ENCODE measurements around the gene MLNR. TPM values are rescaled to one million over a fixed set of nuclear protein-coding genes. Genes with fewer than 3 reads are reported as not detected.

The MLNR gene
- total RNA-seq, 2 experiments from 2014 or later = not detected

DNA sequence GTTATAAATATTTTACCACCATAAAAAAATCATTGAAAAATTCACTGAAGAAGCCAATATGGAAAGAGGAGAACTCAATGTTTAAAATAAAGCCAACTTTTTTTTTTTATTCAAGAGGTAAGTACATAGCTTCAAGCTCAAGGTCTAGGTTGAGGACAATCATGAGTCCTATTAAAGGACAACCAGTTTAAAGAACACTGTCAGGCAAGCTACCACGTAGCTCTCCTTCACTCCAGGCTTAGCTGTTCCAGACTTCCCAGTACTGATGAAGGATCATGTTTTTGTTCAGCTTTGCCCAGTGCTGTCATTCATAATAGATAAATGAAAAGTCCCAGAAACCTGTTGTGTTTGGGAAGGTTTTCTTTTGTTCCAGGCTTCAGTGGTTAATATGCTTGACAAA, 10.0 kb upstream of the MLNR start:
- Histone ChIP-seq H3K9me3 (ENCODE audit: low read length) (no peaks in the 10 kb centered on the region), H3K4me1 (ENCODE audit: insufficient read depth, low read length, poor library complexity, severe bottlenecking) (peaks cover 7% of the 10 kb centered on the region), H3K4me2 (ENCODE audit: low read length) (no peak overlapping the region), H3K9me2 (ENCODE audit: insufficient read depth, low read length) (no peaks in the 10 kb centered on the region), H3K4me3 (ENCODE audit: low read depth, low read length, poor library complexity, severe bottlenecking) (no peak overlapping the region), H4K20me1 (ENCODE audit: insufficient read depth, low read length) (no peaks in the 10 kb centered on the region), H3K79me2 (ENCODE audit: insufficient read depth, low read depth, low read length) (no peaks in the 10 kb centered on the region), H3K27ac (ENCODE audit: low read depth, low read length, poor library complexity, severe bottlenecking) (no peak overlapping the region), H2AFZ (ENCODE audit: low read length) (no peak overlapping the region), H3K36me3 (ENCODE audit: insufficient read depth, low read length) (peaks cover 40% of the 10 kb centered on the region)
- ChIA-PET CTCF (ENCODE audit: unreplicated experiment) (no interaction called here), POLR2A (interaction anchor here (1.9 kb wide), 1 partner anchor 28 kb away, joined by 5 read pairs; no protein-coding TSS in a partner anchor)
- intact Hi-C loops (cut with micrococcal nuclease; ENCODE audit: unreplicated experiment) = no loop called here
- no peak for DNase-seq (ENCODE audit: low spot score)
- TF ChIP-seq, protein P1, sequence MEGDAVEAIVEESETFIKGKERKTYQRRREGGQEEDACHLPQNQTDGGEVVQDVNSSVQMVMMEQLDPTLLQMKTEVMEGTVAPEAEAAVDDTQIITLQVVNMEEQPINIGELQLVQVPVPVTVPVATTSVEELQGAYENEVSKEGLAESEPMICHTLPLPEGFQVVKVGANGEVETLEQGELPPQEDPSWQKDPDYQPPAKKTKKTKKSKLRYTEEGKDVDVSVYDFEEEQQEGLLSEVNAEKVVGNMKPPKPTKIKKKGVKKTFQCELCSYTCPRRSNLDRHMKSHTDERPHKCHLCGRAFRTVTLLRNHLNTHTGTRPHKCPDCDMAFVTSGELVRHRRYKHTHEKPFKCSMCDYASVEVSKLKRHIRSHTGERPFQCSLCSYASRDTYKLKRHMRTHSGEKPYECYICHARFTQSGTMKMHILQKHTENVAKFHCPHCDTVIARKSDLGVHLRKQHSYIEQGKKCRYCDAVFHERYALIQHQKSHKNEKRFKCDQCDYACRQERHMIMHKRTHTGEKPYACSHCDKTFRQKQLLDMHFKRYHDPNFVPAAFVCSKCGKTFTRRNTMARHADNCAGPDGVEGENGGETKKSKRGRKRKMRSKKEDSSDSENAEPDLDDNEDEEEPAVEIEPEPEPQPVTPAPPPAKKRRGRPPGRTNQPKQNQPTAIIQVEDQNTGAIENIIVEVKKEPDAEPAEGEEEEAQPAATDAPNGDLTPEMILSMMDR (conservative IDR thresholded peaks at IDR 0.05; ENCODE audit: low read length) = no peak
- no peak for TF ChIP-seq EZH2phosphoT487 (IDR thresholded peaks at IDR 0.05; ENCODE audit: borderline replicate concordance, low read depth, low read length)
- no TSS peak for BruUV-seq (replicated peaks)

DNA sequence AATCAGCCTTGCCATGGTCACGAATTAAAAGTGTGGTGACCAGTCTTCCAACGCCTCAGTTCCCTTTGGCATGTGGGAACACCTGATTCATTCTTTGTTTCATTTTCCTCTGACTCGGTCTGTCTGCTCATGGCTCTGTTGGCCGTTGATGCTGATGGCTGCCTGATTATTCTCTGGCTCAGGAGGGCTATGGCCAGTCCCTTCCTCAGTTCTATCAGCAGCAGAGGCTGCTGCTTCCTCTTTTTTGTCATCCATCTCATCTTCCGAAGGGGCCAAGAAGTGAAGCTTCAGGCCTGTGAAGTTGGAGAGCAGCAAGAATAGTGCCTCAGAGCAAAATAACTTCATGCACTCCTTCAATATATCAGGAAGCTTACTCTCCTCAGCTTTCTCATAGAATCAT, 9.5 kb upstream of the MLNR start:
- Histone ChIP-seq H3K4me2 (ENCODE audit: low read length) (no peak overlapping the region), H3K36me3 (ENCODE audit: insufficient read depth, low read length) (peaks cover 34% of the 10 kb centered on the region), H3K9me2 (ENCODE audit: insufficient read depth, low read length) (no peaks in the 10 kb centered on the region), H3K4me3 (ENCODE audit: low read depth, low read length, poor library complexity, severe bottlenecking) (no peak overlapping the region), H3K79me2 (ENCODE audit: insufficient read depth, low read depth, low read length) (no peaks in the 10 kb centered on the region), H4K20me1 (ENCODE audit: insufficient read depth, low read length) (no peaks in the 10 kb centered on the region), H3K4me1 (ENCODE audit: insufficient read depth, low read length, poor library complexity, severe bottlenecking) (peaks cover 10% of the 10 kb centered on the region), H3K27ac (ENCODE audit: low read depth, low read length, poor library complexity, severe bottlenecking) (no peak overlapping the region), H3K9me3 (ENCODE audit: low read length) (no peaks in the 10 kb centered on the region), H2AFZ (ENCODE audit: low read length) (no peak overlapping the region)
- intact Hi-C loops (cut with micrococcal nuclease; ENCODE audit: unreplicated experiment) = no loop called here
- ChIA-PET POLR2A (interaction anchor here (0.5 to 1.9 kb wide), 2 partner anchors 26 to 29 kb away, joined by 3 to 5 read pairs; no protein-coding TSS in a partner anchor), CTCF (ENCODE audit: unreplicated experiment) (no interaction called here)
- no peak for DNase-seq (ENCODE audit: low spot score)
- TF ChIP-seq EZH2phosphoT487 (IDR thresholded peaks at IDR 0.05; ENCODE audit: borderline replicate concordance, low read depth, low read length) = no peak
- TF ChIP-seq, protein P1 (conservative IDR thresholded peaks at IDR 0.05; ENCODE audit: low read length) = no peak
- no TSS peak for BruUV-seq (replicated peaks)

DNA sequence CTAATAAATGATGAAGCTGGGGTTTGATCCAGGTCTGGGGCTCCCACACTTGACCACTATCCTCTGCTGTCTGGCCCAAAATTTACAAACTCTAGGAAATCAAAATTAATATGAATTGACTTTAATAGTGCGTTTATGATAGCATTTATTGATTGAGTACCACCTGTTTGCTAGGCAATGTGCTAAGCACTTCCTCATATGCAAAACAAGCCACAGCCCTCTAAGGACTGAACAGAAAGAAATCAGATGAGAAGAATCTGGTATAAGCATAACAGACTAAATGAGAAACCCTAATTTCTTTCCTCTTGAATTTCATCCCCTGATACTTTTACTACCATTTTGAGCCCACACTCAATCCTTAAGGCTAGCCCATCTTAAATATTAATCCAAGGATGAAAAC, 6.6 kb upstream of the MLNR start:
- no TSS peak for BruUV-seq (replicated peaks)
- Histone ChIP-seq H3K36me3 (ENCODE audit: insufficient read depth, low read length) (peaks cover 7% of the 10 kb centered on the region; the same call in 1 of the 2 replicates), H3K27ac (ENCODE audit: low read depth, low read length, poor library complexity, severe bottlenecking) (no peak overlapping the region), H4K20me1 (ENCODE audit: insufficient read depth, low read length) (no peaks in the 10 kb centered on the region), H3K79me2 (ENCODE audit: insufficient read depth, low read depth, low read length) (no peaks in the 10 kb centered on the region), H3K4me2 (ENCODE audit: low read length) (no peak overlapping the region), H3K4me1 (ENCODE audit: insufficient read depth, low read length, poor library complexity, severe bottlenecking) (peaks cover 10% of the 10 kb centered on the region), H3K9me2 (ENCODE audit: insufficient read depth, low read length) (no peaks in the 10 kb centered on the region), H3K4me3 (ENCODE audit: low read depth, low read length, poor library complexity, severe bottlenecking) (no peak overlapping the region), H3K9me3 (ENCODE audit: low read length) (no peaks in the 10 kb centered on the region), H2AFZ (ENCODE audit: low read length) (no peak overlapping the region)
- intact Hi-C loops (cut with micrococcal nuclease; ENCODE audit: unreplicated experiment) = no loop called here
- TF ChIP-seq, protein P1 (conservative IDR thresholded peaks at IDR 0.05; ENCODE audit: low read length) = no peak
- TF ChIP-seq EZH2phosphoT487 (IDR thresholded peaks at IDR 0.05; ENCODE audit: borderline replicate concordance, low read depth, low read length) = no peak
- no peak for DNase-seq (ENCODE audit: low spot score)
- ChIA-PET CTCF (ENCODE audit: unreplicated experiment) (no interaction called here), POLR2A (no interaction called here)

Measured in OCI-LY7 (cell line).